ENCODE measurements around the gene PLCD1. TPM values are rescaled to one million over a fixed set of nuclear protein-coding genes. Genes with fewer than 3 reads are reported as not detected.

The PLCD1 gene
- total RNA-seq, 2 donors from 2014 or later: 29.7 to 176 TPM

GRCh38 chr3:37993460-37993819 lies 36.0 kb downstream of the PLCD1 start:
- TF ChIP-seq, protein P1, sequence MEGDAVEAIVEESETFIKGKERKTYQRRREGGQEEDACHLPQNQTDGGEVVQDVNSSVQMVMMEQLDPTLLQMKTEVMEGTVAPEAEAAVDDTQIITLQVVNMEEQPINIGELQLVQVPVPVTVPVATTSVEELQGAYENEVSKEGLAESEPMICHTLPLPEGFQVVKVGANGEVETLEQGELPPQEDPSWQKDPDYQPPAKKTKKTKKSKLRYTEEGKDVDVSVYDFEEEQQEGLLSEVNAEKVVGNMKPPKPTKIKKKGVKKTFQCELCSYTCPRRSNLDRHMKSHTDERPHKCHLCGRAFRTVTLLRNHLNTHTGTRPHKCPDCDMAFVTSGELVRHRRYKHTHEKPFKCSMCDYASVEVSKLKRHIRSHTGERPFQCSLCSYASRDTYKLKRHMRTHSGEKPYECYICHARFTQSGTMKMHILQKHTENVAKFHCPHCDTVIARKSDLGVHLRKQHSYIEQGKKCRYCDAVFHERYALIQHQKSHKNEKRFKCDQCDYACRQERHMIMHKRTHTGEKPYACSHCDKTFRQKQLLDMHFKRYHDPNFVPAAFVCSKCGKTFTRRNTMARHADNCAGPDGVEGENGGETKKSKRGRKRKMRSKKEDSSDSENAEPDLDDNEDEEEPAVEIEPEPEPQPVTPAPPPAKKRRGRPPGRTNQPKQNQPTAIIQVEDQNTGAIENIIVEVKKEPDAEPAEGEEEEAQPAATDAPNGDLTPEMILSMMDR (IDR thresholded peaks at IDR 0.05): no peak
- TF ChIP-seq POLR2AphosphoS5 (IDR thresholded peaks at IDR 0.05): no peak
- no peak for TF ChIP-seq POLR2A (IDR thresholded peaks at IDR 0.05)
- H3K4me1 ChIP-seq (replicated peaks): peaks cover 2% of the 10 kb centered on the region
- peak overlapping the region; percentile 44 to 50 for H3K4me3 ChIP-seq
- WGBS: 11% methylated on average over 6 of the region's 6 CpGs
- H3K36me3 ChIP-seq: no peaks in the 10 kb centered on the region
- no peaks in the 10 kb centered on the region for H3K27me3 ChIP-seq (replicated peaks; ENCODE audit: insufficient read depth)
- intact Hi-C loops (cut with DNase I): no loop called here
- no peak for DNase-seq (ENCODE audit: low spot score)
- no peaks in the 10 kb centered on the region for H3K9me3 ChIP-seq
- H3K27ac ChIP-seq: peak overlapping the region; percentile 81 to 86

- no peak for DNase-seq (ENCODE audit: low spot score)
- no peak overlapping the region for H3K4me3 ChIP-seq
- TF ChIP-seq POLR2AphosphoS5 (IDR thresholded peaks at IDR 0.05): no peak
- no peak for TF ChIP-seq POLR2A (IDR thresholded peaks at IDR 0.05)
- TF ChIP-seq, protein P1 (IDR thresholded peaks at IDR 0.05): no peak
Observed at GRCh38 chr3:37993067-37993455, 36.4 kb downstream of the PLCD1 start.

DNA sequence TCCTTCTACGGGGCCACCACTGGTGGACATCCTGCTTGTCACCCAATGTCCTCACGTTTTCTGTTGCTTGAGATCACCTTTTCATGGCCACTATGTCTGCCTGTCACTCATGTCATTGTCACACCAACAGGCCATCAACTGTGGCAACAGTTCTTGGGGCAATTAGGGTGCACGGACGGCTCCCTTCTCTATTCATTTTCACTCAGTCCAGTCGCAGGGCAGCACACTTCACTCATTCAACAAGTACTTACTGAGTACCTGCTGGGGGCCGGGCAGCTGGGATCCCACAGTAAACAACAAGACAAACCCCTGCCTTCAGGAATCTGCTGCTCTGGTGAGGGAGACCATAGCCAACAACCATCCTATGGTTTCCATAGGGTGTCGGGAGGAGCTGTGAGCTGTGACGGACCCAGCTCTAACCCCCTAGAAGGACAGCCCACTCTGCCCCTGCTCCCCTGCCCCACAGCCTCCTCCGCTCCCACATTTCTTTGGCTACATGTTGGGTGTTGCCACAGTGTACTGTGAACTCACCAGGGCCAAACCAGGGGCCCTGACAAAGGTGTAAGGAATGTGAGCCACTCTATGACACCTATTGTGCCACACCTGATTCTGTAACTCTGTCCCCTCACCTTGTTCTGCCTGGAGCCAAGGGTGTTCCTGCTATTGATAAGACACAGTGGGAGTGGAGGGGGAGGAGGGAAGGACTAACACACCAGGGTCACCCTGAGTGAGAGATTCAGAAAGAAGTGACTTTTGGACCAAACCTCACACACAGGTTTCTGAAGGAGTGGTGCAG lies 37.0 kb downstream of the PLCD1 start:
- Histone ChIP-seq H3K36me3 (no peaks in the 10 kb centered on the region), H3K27me3 (replicated peaks; ENCODE audit: insufficient read depth) (no peaks in the 10 kb centered on the region), H3K9me3 (no peaks in the 10 kb centered on the region), H3K4me1 (replicated peaks) (peaks cover 2% of the 10 kb centered on the region), H3K4me3 (no peak overlapping the region), H3K27ac (peak overlapping the region; percentile 81 to 86)
- intact Hi-C loops (cut with DNase I): no loop called here
- no peak for DNase-seq (ENCODE audit: low spot score)
- TF ChIP-seq POLR2AphosphoS5 (IDR thresholded peaks at IDR 0.05): no peak
- peak; percentile 39 for TF ChIP-seq POLR2A (IDR thresholded peaks at IDR 0.05)
- 91% methylated on average over 9 of the region's 9 CpGs for WGBS

More at GRCh38 chr3:37993067-37993455, 36.4 kb downstream of the PLCD1 start:
- Histone ChIP-seq H3K9me3 (no peaks in the 10 kb centered on the region), H3K4me1 (replicated peaks) (peaks cover 2% of the 10 kb centered on the region), H3K27me3 (replicated peaks; ENCODE audit: insufficient read depth) (no peaks in the 10 kb centered on the region), H3K36me3 (no peaks in the 10 kb centered on the region), H3K27ac (peak overlapping the region; percentile 81 to 86)
- 57% methylated on average over 8 of the region's 8 CpGs for WGBS
- intact Hi-C loops (cut with DNase I): no loop called here

- Histone ChIP-seq H3K36me3 (no peaks in the 10 kb centered on the region), H3K9me3 (no peaks in the 10 kb centered on the region), H3K4me3 (no peak overlapping the region), H3K27me3 (replicated peaks; ENCODE audit: insufficient read depth) (no peaks in the 10 kb centered on the region), H3K27ac (peak overlapping the region in 1 of 2 donors; percentile 86), H3K4me1 (replicated peaks) (peaks cover 2% of the 10 kb centered on the region)
- intact Hi-C loops (cut with DNase I): no loop called here
- 95% methylated on average over 7 of the region's 7 CpGs for WGBS
- DNase-seq (ENCODE audit: low spot score): no peak
- TF ChIP-seq, protein P1 (IDR thresholded peaks at IDR 0.05): no peak
- TF ChIP-seq POLR2AphosphoS5 (IDR thresholded peaks at IDR 0.05) (no peak), POLR2A (IDR thresholded peaks at IDR 0.05) (no peak)
Observed at GRCh38 chr3:37991823-37992222, 37.6 kb downstream of the PLCD1 start.

GRCh38 chr3:37991109-37991508 lies 38.3 kb downstream of the PLCD1 start:
- no peak overlapping the region for H3K27ac ChIP-seq
- intact Hi-C loops (cut with DNase I): no loop called here
- no peaks in the 10 kb centered on the region for H3K27me3 ChIP-seq (replicated peaks; ENCODE audit: insufficient read depth)
- H3K9me3 ChIP-seq: no peaks in the 10 kb centered on the region
- WGBS: 54% methylated on average over 6 of the region's 6 CpGs
- no peaks in the 10 kb centered on the region for H3K36me3 ChIP-seq
- peaks cover 8% of the 10 kb centered on the region for H3K4me1 ChIP-seq (replicated peaks)
- TF ChIP-seq POLR2AphosphoS5 (IDR thresholded peaks at IDR 0.05) (no peak), POLR2A (IDR thresholded peaks at IDR 0.05) (no peak)
- TF ChIP-seq, protein P1 (IDR thresholded peaks at IDR 0.05): no peak
- DNase-seq (ENCODE audit: low spot score): no peak
- H3K4me3 ChIP-seq: no peak overlapping the region
